Upper lobe of right lung (tissue), 1 donor: Measurements from ENCODE around the gene ZNF789. TPM values are rescaled to one million over a fixed set of nuclear protein-coding genes. Genes with fewer than 3 reads are reported as not detected.

Experiments used
- ATAC-seq: fragments of 200-7000 bp; cut with Tn5 transposase; one replicate; pipeline ENCODE4 v1.9.1; 2020; ENCODE audit warnings: mild to moderate bottlenecking, moderate library complexity
- DNase-seq: peaks from one replicate; pipeline ENCODE4 v3.0.0-alpha.2; 2020
- H3K27ac ChIP-seq: fragments of 200-600 bp; one replicate; pipeline ENCODE4 v1.8.0; 2022
- H3K27me3 ChIP-seq: fragments of 200-600 bp; one replicate; pipeline ENCODE4 v1.8.0; 2022; ENCODE audit warnings: mild to moderate bottlenecking
- H3K36me3 ChIP-seq: fragments of 200-600 bp; one replicate; pipeline ENCODE4 v1.8.0; 2022
- H3K4me1 ChIP-seq: fragments of 200-600 bp; one replicate; pipeline ENCODE4 v1.8.0; 2022
- H3K4me3 ChIP-seq: fragments of 200-600 bp; one replicate; pipeline ENCODE4 v1.8.0; 2022; ENCODE audit warnings: mild to moderate bottlenecking
- H3K9me3 ChIP-seq: fragments of 200-600 bp; one replicate; pipeline ENCODE4 v1.8.0; 2022
- CTCF ChIP-seq: fragments of 200-600 bp; IDR thresholded peaks from one replicate; pipeline ENCODE4 v1.8.0; 2022; ENCODE audit warnings: antibody characterized with exemption
- intact Hi-C: fragments of 100-400 bp; cut with DNase I; formaldehyde crosslinking; loops from one replicate; pipeline ENCODE4 v1.11.0; 2022
- total RNA-seq: library from RNA; stranded (reverse); fragmentation: NEBNext Ultra II Directional; extraction: Animal tissue kit (Norgen Biotek cat#: 25700); gene quantifications from one replicate; pipeline ENCODE4 v1.2.1, GENCODE V29; 2021
- donor health status: DM: no; HTN: yes; CAD: no; lungs with severe emphysema.

Gene ZNF789
- total RNA-seq, 1 donor from 2014 or later, result 9.6 TPM

- TF ChIP-seq CTCF, result no peak
- intact Hi-C loops, result no loop called here
- H3K4me3 ChIP-seq, result no peak overlapping the region
- H3K36me3 ChIP-seq, result peaks cover 67% of the 10 kb centered on the region
- H3K9me3 ChIP-seq, result no peaks in the 10 kb centered on the region
- ATAC-seq (no peak), DNase-seq (no peak)
- H3K4me1 ChIP-seq, result no peaks in the 10 kb centered on the region
- no peak overlapping the region for H3K27ac ChIP-seq
- H3K27me3 ChIP-seq, result no peaks in the 10 kb centered on the region
These were observed 41.4 kb downstream of the ZNF789 start for GRCh38 chr7:99514050-99514449.

DNA sequence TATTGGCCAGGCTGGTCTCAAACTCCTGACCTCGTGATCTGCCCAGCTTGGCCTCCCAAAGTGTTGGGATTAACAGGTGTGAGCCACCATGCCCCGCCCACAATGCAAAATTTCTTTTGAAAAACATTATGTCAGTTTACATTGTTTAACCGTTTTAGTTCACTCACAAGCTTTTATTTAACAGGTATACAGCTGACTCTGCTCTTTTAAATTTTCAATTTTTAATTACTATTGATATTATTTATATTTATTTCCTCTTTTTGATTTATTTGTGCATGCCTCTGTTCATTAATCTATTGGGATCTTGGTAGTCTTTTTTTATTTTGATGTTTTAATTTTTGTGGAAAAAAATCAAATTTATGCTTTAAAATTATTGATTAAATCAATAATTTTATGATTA is 48.7 kb downstream of the ZNF789 start:
- ATAC-seq (no peak), DNase-seq (no peak)
- no peak for TF ChIP-seq CTCF
- Histone ChIP-seq H3K9me3 (no peaks in the 10 kb centered on the region), H3K4me1 (no peaks in the 10 kb centered on the region), H3K27ac (no peak overlapping the region), H3K36me3 (peaks cover 61% of the 10 kb centered on the region), H3K4me3 (no peak overlapping the region), H3K27me3 (no peaks in the 10 kb centered on the region)
- intact Hi-C loops, result no loop called here

GRCh38 chr7:99525713-99526440 is 53.2 kb downstream of the ZNF789 start:
- H3K27me3 ChIP-seq, result no peaks in the 10 kb centered on the region
- H3K9me3 ChIP-seq, result peaks cover 11% of the 10 kb centered on the region
- no peak overlapping the region for H3K27ac ChIP-seq
- H3K4me3 ChIP-seq, result no peak overlapping the region
- no peaks in the 10 kb centered on the region for H3K4me1 ChIP-seq
- DNase-seq, result no peak
- peak; percentile 17 for TF ChIP-seq CTCF
- H3K36me3 ChIP-seq, result peaks cover 41% of the 10 kb centered on the region
- peak; percentile 62 for ATAC-seq
- intact Hi-C loops, result no loop called here

GRCh38 chr7:99531354-99531765 is 58.7 kb downstream of the ZNF789 start:
- Histone ChIP-seq H3K27me3 (no peaks in the 10 kb centered on the region), H3K4me1 (no peaks in the 10 kb centered on the region), H3K9me3 (peaks cover 30% of the 10 kb centered on the region), H3K36me3 (peaks cover 22% of the 10 kb centered on the region), H3K27ac (no peak overlapping the region), H3K4me3 (no peak overlapping the region)
- no peak for DNase-seq
- no peak for ATAC-seq
- intact Hi-C loops, result no loop called here
- no peak for TF ChIP-seq CTCF

- DNase-seq, result no peak
- ATAC-seq, result no peak
- intact Hi-C loops, result no loop called here
- no peak for TF ChIP-seq CTCF
- Histone ChIP-seq H3K36me3 (peaks cover 9% of the 10 kb centered on the region), H3K27me3 (no peaks in the 10 kb centered on the region), H3K4me3 (no peak overlapping the region), H3K4me1 (no peaks in the 10 kb centered on the region), H3K27ac (no peak overlapping the region), H3K9me3 (peaks cover 26% of the 10 kb centered on the region)
These were observed 63.0 kb downstream of the ZNF789 start for GRCh38 chr7:99535667-99536066.

Other genes with a start within 250 kb of the ZNF789 start
- not detected for gene MYH16, start 200.1 kb upstream of the ZNF789 start, total RNA-seq
- 137 TPM for gene ARPC1A, start 147.0 kb upstream of the ZNF789 start, total RNA-seq
- 219 TPM for gene ARPC1B, start 98.2 kb upstream of the ZNF789 start, total RNA-seq
- gene PDAP1, start 64.3 kb upstream of the ZNF789 start, total RNA-seq, result 76.4 TPM
- gene BUD31, start 63.9 kb upstream of the ZNF789 start, total RNA-seq, result 72.0 TPM
- 7.5 TPM for gene PTCD1, start 34.1 kb upstream of the ZNF789 start, total RNA-seq
- 26.9 TPM for gene CPSF4, start 33.9 kb upstream of the ZNF789 start, total RNA-seq
- 231 TPM for gene ATP5MF, start 6.7 kb upstream of the ZNF789 start, total RNA-seq
- 34.5 TPM for gene ZNF394, start 27.4 kb downstream of the ZNF789 start, total RNA-seq
- gene ZKSCAN5, start 31.8 kb downstream of the ZNF789 start, total RNA-seq, result 7.4 TPM
- 4.9 TPM for gene FAM200A, start 79.2 kb downstream of the ZNF789 start, total RNA-seq
- 63.1 TPM for gene ZNF655, start 85.8 kb downstream of the ZNF789 start, total RNA-seq
- 1.0 TPM for gene TMEM225B, start 125.4 kb downstream of the ZNF789 start, total RNA-seq
- 18.3 TPM for gene ZSCAN25, start 144.1 kb downstream of the ZNF789 start, total RNA-seq
- 15.1 TPM for gene CYP3A5, start 207.1 kb downstream of the ZNF789 start, total RNA-seq